ENCODE results near the gene ACTL7A. TPM values are rescaled to one million over a fixed set of nuclear protein-coding genes. Genes with fewer than 3 reads are reported as not detected.

ACTL7A gene
- total and polyA plus RNA-seq, 2 of the 13 experiments (the other 11 are each of a cell fraction or from before 2014, with no cell fraction given), result not detected

GRCh38 chr9:108889649-108890067, 27.6 kb downstream of the ACTL7A start:
- CTCF ChIA-PET (ENCODE audit: low intra/inter-chr PET ratio, low total read pairs), result interaction anchor here (2.0 kb wide), 1 partner anchor 65 kb away, joined by 12 read pairs; no protein-coding TSS in a partner anchor
- 11% methylated on average over 4 of the region's 4 CpGs for WGBS (ENCODE audit: low lambda C conversion rate)
- TF ChIP-seq FOXJ3 (CRISPR knock-in tag; IDR thresholded peaks at IDR 0.05; ENCODE audit: borderline replicate concordance), result peak; percentile 77; the same call in 1 of the 2 replicates
- no peak for TF ChIP-seq HOXA9 (CRISPR knock-in tag; IDR thresholded peaks at IDR 0.05; ENCODE audit: borderline replicate concordance)
- no peak for TF ChIP-seq RBFOX2 (IDR thresholded peaks at IDR 0.05; ENCODE audit: low read depth, low read length)
- no peak for TF ChIP-seq ZNF24 (IDR thresholded peaks at IDR 0.05)
- TF ChIP-seq FOSL1 (CRISPR knock-in tag; IDR thresholded peaks at IDR 0.05; ENCODE audit: borderline replicate concordance), result no peak
- peak; percentile 70 for TF ChIP-seq NR2F6 (IDR thresholded peaks at IDR 0.05)
- TF ChIP-seq NR2F6 (CRISPR knock-in tag; IDR thresholded peaks at IDR 0.05), result peak; percentile 68
- TF ChIP-seq THAP11 (CRISPR knock-in tag; IDR thresholded peaks at IDR 0.05), result peak; percentile 23; the same call in 1 of the 2 replicates
- no peak for TF ChIP-seq ZFP91 (CRISPR knock-in tag; IDR thresholded peaks at IDR 0.05; ENCODE audit: borderline replicate concordance)
- TF ChIP-seq ATF6 (CRISPR knock-in tag; conservative IDR thresholded peaks at IDR 0.05), result no peak
- TF ChIP-seq ZNF792 (CRISPR knock-in tag; IDR thresholded peaks at IDR 0.05), result no peak
- TF ChIP-seq LRRFIP1 (CRISPR knock-in tag; conservative IDR thresholded peaks at IDR 0.05), result no peak
- no peak for TF ChIP-seq EHMT2 (IDR thresholded peaks at IDR 0.05; ENCODE audit: borderline replicate concordance, low read depth, low read length)
- no peak for TF ChIP-seq ZNF775 (CRISPR knock-in tag; IDR thresholded peaks at IDR 0.05; ENCODE audit: borderline replicate concordance)
- no peak for TF ChIP-seq ZFP37 (CRISPR knock-in tag; IDR thresholded peaks at IDR 0.05; ENCODE audit: borderline replicate concordance)
- 0 out of 2 replicates have a peak, but pooled peaks have one; percentile 11 for TF ChIP-seq IRF2 (CRISPR knock-in tag; IDR thresholded peaks at IDR 0.05)
- no peak for TF ChIP-seq ZNF296 (CRISPR knock-in tag; conservative IDR thresholded peaks at IDR 0.05)
- TF ChIP-seq YY1 (IDR thresholded peaks at IDR 0.05; ENCODE audit: insufficient read depth, insufficient replicate concordance, low read depth, low read length), result no peak
- TF ChIP-seq ZNF354B (CRISPR knock-in tag; IDR thresholded peaks at IDR 0.05), result no peak

More at GRCh38 chr9:108889649-108890067, 27.6 kb downstream of the ACTL7A start:
- H3K27ac ChIP-seq (ENCODE audit: extremely low read length, insufficient read depth, low read length), result peak overlapping the region; percentile 99
- H3K4me1 ChIP-seq (ENCODE audit: insufficient read depth, low read length), result peaks cover 97% of the 10 kb centered on the region
- POLR2A ChIA-PET, result interaction anchor here (0.6 to 1.7 kb wide), 5 partner anchors 10 to 64 kb away, joined by 3 to 8 read pairs (median 4); no protein-coding TSS in a partner anchor
- H3K9me3 ChIP-seq (ENCODE audit: low read length), result no peaks in the 10 kb centered on the region
- peak overlapping the region; percentile 39 for H3K4me2 ChIP-seq (ENCODE audit: low read depth, low read length)
- H3K4me3 ChIP-seq (replicated peaks in 1 of 3; ENCODE audit: insufficient read depth in 1 of 3, low read depth in 2 of 3, low read length in 3 of 3), result no peak overlapping the region
- peaks cover 19 to 35% of the 10 kb centered on the region in 2 experiments for H3K36me3 ChIP-seq (replicated peaks in 1 of 2; ENCODE audit: control insufficient read depth in 1 of 2, insufficient read depth in 2 of 2, low read length in 2 of 2)
- ATAC-seq, result peak; percentile 46
- no peak overlapping the region for H2AFZ ChIP-seq (ENCODE audit: low read length)
- no peaks in the 10 kb centered on the region for H3K27me3 ChIP-seq (ENCODE audit: control insufficient read depth in 1 of 2, insufficient read depth in 2 of 2, low read length in 2 of 2)
- in situ Hi-C loops (cut with HindIII; ENCODE audit: extremely low pct_ligation_motif_present, low pct_unique_long_range_greater_than_20kb) (loop anchor here (5.0 kb wide), 1 partner anchor 43 kb away; the partner anchor contains the start of genes ABITRAM and ELP1), intact Hi-C loops (cut with micrococcal nuclease; ENCODE audit: unreplicated experiment) (loop anchor here (2.0 to 5.0 kb wide), 2 partner anchors 43 to 65 kb away; partner anchors contain the start of genes ABITRAM and ELP1)
- peak; percentile 80 for DNase-seq (ENCODE audit: low spot score)
- H3K79me2 ChIP-seq (ENCODE audit: insufficient read depth, low read length), result peaks cover 20% of the 10 kb centered on the region
- peak overlapping the region; percentile 43 for H3K9ac ChIP-seq (ENCODE audit: insufficient read depth, low read depth, low read length)
- H4K20me1 ChIP-seq (ENCODE audit: insufficient read depth, low read length), result no peaks in the 10 kb centered on the region
- peak; percentile 70 for FAIRE-seq
- no TSS peak for BruUV-seq (replicated peaks)

Data from HepG2 (cell line).